NCI-H526 (cell line): ENCODE results near the gene SEPTIN12.

ENCODE experiments used
- DNase-seq, 2 experiments: peaks; one replicate each; lab custom pipeline; 2025; lab: John Stamatoyannopoulos, UW

The SEPTIN12 gene, protein sequence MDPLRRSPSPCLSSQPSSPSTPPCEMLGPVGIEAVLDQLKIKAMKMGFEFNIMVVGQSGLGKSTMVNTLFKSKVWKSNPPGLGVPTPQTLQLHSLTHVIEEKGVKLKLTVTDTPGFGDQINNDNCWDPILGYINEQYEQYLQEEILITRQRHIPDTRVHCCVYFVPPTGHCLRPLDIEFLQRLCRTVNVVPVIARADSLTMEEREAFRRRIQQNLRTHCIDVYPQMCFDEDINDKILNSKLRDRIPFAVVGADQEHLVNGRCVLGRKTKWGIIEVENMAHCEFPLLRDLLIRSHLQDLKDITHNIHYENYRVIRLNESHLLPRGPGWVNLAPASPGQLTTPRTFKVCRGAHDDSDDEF

DNA sequence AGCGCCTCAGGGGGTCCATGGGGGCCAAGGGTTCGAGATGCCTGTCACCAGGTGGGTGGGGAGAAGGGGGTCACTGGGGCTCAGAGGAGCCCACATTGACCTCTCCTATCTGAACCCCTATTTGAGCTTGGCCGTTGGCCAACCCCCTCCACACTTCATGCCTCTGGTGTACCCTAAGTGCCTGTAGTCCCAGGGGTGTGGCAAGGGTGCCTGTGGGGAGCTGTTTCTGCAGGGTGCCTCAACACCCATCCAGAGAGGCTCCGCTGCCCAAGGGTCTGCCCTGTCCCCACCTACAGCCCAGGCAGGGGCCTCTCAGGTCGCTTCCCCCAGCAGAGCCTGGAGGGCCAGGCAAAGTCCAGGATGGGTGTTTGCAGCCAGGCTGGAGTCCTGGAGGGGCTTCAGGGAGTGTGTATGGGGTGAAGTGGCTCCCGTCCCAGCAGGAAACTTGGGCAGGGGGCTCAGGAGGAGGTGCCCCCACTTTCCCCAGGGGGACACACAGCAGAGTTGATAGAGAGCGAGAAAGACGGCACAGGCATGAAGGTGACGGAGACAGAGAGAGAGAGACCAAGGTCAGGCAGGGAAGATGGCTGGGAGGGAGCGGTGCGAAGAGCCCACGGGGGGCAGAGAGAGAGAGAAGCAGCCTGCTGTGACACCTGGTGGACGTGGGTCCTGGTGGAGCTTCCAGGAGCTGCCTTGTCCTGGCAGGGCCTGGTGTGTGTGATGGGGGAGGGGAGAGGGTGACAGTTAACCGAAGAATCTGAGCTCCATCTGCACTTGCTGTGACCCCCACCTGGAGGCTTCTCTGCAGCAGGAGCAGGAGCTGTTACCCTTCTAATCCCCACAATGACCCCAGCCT, at the start of gene SEPTIN12:
SEPTIN12 (minus strand) TSS at position 719 of the 856 bp plus-strand sequence; CDS start at position 19, 700 bp downstream.
- no peak for DNase-seq

DNA sequence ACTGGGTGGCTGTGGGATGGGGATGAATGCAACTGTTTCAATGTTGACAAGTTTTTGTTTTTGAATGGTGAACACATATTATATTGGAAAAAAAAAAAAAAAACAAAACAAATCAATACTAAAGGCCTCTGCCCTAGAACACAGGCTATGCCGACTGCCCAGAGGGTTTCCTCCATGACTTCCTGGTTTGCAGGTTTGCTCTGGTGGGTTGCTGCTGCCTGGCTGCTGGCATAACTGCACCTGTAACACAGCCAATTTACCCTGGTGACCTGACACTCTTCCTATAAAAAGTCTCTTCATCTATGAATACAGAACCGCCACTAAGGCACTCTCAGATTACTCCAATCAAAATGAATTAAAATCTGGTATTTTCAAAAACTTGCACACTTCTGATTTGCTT, 48.6 kb upstream of the SEPTIN12 start:
- no peak for DNase-seq

DNA sequence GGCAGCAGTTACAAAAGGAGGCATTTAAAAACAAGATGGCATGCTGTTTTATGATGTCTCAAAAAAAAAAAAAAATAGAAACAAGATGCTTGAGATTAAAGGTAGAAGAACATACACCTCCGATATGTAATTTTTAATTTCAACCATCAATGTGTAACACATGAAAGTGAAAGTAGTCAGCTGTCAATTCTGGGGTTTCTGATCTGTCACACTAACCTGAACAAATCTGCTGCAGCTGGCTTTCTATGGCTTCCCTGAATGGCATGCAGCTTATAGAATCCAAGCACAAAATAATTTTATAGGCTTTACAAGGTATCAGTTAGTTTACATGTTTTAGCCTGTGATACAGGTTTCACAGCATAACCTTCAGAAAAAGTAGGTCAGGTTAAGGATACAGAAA, 45.4 kb upstream of the SEPTIN12 start:
- DNase-seq = no peak

DNA sequence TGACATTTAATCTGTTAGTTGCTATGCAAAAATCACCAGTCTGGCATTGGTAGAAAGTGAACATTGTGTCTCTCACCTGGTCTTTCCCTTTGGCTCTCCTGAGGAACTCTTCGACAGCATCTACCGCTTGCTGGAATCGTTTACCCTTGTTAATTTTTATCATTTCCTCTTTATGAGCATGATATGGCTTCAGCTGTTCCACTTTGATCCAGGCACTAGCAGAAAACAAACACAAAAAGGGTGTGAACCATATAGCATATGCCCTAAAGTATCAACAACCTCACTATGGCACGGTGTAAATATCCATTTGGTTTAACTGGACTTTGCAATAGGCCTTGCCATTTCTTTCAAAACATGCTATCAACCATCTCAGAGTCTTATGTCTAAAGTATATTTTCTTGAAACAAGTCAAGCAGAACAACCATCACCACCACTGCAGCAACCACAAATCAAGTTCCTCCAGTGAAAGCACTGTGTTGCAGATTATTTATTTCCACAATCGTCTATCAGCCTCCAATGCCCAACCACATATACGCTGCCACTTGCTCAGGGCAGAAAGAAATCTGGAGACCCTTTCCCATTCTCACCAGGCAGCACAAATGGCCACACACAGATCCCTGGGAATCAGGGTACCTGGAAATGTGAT, 44.7 kb upstream of the SEPTIN12 start:
- DNase-seq = no peak

DNA sequence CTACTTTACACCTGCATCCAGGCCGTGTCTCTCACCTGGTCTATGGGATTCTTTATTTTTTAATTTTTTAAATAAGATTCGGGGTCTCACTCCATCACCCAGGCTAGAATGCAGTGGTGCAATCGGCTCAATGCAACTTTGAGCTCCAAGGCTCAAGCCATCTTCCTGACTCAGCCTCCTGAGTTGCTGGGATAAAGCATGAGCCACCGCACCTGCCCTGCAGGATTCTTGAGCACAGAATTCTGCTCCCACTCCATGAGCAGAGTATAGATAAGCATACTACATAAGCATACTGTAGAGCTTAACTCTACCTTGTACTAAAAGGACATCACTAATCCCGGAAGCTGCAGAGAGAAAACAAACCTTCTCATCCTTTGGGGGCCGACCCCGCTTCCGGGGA, 43.5 kb upstream of the SEPTIN12 start:
- DNase-seq = no peak

DNA sequence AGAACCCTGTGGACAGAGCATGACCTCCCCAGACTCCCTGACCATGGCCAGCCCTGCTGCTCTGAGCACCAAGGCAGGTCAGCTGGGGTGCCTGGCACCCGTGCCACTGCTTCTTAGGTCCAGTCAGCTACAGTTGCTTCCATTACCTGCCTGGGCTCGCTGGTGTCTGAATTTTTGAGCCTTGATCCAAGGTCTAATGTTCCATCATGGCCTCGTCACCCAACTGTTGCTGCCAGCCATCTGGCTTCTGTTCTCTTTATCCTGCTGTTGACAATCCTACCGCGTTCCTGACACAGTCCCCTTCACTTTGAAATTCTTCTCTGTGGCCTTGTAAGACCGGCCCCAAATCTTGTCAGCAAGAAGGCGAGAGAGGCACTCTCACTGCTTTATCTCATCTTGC, 42.3 kb upstream of the SEPTIN12 start:
- no peak for DNase-seq

DNA sequence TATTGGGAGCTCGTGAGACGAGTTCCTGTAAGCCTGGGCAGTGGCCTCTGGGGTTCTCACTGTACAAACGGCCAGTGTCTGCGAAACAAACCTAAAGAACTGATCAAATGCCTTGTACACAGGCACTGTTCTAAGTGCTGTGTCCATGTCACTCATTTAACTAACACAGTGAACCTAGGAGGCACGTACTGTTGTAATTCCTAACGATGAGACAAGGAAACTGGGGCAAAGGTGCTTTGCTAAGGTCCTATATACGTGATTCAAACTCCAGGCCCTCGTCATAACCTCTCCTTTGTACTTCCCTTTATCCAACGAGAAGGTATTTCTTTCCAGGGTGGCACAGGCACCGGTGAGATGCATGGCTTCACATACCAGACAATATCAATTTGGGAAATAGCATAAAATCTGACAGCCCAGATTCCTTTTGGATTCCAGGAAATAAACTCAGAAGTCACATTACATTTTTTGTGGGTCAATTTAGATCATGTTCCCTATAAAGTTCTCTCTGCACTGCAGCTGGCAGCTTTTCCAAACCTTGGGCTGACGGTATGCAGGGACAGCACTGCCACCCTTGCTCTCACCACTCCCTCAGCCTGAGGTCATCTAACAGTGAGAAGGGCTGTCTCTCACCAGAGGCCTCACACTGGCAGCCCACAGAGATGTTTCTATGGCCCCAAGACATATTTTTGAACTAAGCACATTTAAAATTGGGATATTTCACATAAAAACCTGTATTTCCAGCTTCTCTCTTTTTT, 40.6 kb upstream of the SEPTIN12 start:
- no peak for DNase-seq

DNA sequence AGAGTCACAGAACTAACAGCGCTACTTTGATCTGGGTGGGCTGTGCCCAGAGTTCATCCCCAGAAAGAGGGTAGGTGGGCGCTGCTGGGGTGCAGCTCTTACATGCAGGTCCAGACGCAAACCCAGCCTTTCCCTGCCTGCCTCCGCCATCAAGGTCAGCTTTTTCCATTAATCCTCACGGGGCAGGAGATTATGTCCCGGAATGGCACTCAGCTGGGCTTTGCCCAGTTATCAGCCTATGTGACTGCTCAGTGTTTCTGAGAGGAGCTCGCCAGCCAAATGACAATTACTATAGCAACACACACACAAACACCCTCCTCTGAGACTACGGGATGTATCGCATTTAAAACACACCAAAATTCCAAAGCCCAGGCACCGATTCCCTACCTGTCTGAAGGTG, 38.8 kb upstream of the SEPTIN12 start:
- no peak for DNase-seq

DNA sequence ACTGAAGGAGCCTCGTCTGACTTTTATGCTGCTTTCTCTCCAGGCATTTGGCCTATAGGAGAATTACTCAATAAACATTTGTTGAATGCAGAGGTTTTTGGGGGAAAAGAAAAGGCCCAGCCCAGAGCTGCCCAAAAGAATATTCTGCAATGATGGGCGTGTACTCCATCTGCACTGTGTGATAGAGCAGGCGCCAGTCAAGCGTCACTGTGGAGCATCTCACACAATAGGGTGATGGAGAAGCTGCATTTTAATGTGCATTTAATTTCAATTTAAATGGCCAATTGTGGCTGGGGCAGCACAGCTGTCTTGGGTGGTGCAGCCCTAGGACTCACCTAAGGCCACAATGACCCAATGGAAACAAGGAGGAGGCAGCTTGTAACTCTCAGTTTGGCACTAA, 38.4 kb upstream of the SEPTIN12 start:
- DNase-seq = no peak

DNA sequence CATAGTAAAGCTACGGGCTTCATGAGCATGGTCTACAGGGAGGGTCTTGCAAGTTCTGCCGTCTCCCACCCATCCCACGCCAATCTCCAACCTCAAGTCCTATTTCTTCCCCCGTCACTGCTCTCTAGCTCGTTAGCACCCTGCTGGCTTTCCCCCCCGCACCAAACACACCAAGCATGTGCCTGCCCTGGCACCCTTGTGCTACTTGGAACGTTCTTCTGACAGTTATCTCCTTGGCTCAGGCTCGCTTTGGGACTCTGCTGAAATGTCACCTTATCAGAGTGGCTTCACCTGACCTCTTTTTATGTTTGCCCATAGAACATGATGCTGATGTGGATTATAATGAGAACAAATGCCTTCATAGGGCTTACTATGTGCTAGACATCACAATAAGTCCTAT, 37.1 kb upstream of the SEPTIN12 start:
- DNase-seq = no peak

DNA sequence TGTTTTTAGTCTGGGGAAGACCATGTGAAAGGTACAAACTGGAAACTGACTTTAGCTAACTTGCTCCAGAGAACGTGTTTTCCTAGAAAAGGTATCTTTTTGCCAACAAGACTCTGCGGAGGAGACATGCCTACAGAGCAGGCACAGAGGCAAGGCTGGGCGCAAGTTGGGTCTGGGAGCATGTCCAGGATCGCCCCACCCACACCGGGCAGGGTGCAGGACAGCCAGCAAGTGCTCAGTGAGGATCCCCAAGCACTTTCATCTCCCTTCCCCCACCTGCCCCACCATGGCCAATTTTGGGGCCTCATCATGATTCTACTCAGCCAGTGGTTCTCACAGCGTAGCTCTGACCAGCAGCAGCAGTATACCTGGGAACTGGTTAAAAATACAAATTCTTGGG, 32.5 kb upstream of the SEPTIN12 start:
- DNase-seq = no peak

DNA sequence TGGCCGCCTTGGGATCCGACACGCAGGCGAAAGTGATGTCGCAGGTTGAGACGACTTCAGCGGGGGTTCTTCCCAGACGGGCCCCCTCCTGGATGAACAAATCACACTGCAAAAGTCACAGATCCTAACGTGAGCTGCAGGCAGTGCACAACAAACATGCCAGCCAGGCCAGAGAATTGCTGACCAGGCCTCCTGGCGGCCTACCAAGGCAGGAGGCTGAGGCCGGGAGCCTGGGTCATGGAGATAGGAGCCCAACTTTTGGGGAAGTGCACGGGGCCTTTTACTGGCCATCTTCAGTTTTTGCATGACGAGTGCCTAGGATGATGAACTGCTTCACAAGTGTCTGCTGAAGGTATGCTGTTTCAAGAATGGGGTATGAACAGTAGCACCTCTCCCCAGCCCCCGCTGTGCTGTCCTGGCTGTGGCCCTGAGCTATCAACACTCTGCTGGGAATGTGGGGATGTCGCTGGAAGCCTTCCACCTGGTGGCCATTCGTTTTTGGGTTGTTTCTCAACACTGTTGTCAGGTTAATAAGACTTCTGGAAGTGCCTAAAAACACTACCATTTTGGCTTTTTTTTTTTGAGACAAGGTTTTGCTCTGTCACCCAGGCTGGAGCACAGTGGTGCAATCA, 26.5 kb upstream of the SEPTIN12 start:
- no peak for DNase-seq

DNA sequence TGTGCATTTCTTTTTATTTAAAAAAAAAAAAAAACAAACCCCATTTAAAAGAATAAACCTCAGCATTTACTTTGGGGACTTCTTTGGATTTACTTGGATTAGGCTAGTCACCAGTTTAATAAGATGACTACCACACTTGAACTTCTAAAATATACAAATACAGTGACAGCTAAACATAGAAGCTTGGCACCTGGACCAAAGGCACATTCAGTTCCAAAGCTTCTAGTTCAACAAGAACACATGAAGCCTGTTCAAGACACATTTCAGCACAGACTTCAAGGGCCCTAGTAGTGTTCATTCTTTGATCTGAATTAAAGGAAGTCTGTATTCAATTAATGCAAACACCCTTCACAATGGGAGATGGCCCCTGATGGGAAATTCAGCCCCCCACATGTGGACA, 25.9 kb upstream of the SEPTIN12 start:
- no peak for DNase-seq

DNA sequence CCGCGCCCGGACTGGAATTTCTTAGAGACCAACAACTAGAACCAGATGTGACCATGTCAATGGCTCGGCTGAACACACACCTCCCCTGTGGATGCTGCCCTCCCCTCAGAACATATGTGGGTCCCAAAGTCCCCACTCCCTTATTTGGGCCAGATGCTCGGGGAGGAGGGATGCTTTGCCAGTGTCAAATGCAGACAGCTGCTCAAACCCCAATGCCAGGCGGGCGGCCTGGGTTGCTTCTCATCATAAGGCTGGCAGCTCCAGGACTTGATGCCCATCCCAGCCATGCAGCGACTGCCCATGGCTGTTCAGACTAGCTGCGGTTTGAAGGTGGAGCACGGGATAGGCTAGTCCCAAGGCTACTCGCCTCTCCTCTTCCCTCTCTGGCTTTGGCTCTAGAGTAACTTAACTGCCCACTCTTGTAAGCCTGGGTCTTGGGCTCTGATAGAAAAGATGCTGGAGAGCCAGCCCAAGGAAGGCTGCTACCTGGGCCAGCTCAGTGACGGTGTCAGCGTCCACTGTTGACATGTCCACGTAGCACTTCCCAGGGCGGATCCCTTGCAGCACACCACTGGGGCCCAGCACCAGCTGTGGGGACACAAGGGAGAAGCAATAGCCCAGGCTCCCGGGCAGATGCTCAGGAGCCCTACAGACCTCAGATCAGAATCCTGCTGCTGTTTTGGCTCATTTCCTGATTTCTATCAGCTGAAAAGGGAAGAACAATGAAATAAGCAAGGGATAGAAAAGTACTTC, 25.3 kb upstream of the SEPTIN12 start:
- DNase-seq = no peak

DNA sequence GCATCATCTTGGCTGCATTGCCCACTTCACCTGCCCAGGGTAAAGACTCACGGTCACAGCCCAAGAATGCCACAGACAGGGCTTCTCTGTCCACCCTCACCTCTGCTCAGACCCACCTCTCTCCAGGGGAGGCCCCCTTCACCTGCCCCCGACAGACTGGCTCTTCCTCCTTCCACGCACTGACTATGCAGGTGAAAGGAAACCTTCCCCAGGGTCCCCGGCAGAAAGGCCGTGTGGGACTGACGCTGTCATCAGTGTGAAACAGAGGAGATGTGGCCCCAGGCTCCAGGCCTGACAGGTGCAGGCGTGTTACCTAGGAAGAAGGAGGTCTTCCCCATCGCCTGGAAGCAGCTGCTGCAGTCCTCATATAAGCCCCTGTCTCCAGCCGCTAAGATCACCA, 23.6 kb upstream of the SEPTIN12 start:
- no peak for DNase-seq

DNA sequence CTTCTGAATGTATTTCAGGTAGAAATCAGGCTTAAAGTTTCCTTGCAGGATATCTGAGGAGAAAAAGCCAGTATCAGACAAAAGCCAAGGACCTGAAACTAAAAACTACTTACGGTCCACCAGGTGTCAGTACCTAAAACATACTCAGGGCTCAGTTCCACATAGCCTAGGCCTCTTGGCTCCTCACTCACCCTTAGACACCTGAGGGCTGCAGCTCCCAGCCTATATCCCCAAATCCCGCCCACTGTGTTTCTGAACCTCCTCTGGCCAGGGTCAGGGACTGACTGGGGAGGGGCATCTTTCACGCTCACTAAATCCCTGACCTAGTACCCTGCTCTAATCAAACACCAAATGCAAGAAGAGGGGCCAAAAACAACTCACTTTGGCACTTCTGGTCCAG, 23.1 kb upstream of the SEPTIN12 start:
- DNase-seq = no peak

DNA sequence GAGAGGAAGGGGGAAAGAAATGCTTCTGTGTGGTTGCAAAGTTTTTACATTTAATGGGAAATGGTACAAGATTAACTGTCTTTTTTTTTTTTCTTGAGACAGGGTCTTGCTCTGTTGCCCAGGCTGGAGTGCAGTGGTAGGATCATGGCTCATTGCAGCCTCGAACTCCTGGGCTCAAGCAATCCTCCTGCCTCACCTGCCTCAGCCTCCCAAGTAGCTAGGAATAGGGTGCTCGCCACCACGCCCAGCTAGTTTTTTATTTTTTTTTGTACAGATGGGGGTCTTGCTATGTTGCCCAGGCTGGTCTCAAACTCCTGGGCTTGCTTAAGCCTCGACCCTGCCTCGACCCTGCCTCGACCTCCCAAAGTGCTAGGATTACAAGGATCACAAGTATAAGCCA, 18.1 kb upstream of the SEPTIN12 start:
- DNase-seq = no peak

DNA sequence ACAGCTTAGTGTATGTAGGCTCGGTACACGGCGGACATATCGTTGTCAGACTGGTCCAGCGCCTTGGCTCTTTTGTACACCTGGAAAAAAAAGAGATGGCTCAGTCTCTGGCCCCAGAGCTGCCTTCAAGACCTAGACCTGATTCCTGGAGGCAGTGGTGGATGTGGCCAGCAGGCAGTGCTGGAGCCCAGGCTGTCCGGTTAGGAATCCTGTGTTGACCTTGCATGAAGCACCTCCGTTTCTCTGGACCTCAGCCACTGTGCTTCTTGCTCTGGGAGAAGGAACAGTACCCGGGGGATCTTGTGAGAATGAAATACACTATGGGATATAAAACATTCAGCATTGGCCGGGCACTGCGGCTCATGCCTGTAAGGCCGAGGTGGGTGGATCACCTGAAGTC, 17.1 kb upstream of the SEPTIN12 start:
- DNase-seq = no peak

DNA sequence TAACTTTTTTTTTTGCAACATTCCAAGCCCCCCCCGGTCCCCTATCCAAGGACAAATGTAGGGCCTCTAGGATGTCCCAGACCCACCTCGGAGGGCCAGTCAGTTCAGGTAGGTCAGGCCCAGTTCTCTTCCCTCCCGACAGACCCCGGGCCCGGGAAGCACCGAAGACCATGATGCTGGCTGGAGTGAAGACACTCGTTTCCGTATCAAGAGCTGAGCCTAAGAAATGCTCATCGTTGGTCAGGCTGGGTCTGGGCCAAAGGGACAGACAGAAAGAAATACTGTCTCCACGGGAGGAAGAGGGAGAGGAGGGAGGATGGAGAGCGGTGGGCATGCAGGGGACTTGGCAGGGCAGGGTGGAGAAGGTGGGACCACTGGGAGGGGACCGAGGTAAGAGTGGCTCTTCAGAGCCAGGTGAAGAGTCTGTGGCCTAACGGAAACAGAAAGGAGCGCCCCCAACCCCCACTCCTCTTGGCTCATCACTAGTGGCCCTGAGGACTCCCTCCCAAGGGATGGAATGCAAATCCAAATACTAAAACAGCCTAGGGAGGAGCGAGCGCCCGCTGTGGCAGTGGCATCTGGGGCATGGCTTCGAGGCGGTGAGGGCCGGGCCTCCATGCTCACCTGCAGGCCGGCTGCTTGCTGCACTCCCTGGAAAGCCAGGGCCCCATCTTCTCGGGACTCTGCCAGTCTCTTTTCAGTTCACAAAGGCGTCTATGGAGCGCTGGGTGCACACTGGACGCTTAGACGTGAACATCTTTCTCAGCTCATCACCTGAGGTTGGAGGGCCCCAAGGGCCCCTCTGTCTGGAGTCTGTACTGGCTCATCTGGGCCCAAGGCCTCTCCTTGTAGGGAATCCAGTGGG, 16.0 kb upstream of the SEPTIN12 start:
- DNase-seq = peak; percentile 31 to 62

DNA sequence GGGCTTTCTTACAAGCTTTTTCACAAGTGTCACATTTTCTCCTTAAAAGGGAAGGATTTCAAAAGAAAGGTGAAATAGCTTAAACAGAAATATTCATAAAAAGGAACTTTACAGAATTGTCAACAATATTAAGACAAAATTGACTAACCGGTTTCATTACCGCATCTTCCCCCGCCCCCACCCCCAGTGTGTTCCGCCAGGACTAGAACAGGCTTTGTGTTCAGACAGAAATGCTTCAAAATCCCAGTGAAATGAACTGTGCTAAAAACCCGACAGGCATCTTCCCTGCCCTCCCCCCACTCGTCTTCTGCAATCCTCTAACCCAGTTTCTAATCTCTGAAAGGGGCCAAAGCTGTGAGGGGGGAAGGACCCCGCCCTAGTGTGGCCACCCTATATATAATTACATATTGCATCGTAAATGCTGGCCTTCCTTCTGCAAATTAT, 15.3 kb upstream of the SEPTIN12 start:
- no peak for DNase-seq
